Adrenal gland (tissue), 12 donors: ENCODE data around the gene BTBD7. TPM values are rescaled to one million over a fixed set of nuclear protein-coding genes. Genes with fewer than 3 reads are reported as not detected.

ENCODE experiments used
- DNase-seq, 7 donors: peaks; one replicate each; pipeline ENCODE4 v3.0.0-alpha.2; 2019 to 2020
- H3K27ac ChIP-seq, 5 donors: fragments of 200-600 bp; sonication (generic) in 4 of 5; 1 replicate in 3 of 5; 2 replicates in 2 of 5; pipeline versions ENCODE4 v1.5.1 to v1.8.0; 2016 to 2020; ENCODE audit warnings: mild to moderate bottlenecking in 1 of 5
- H3K27me3 ChIP-seq: fragments of 200-600 bp; 2 replicates; pipeline ENCODE4 v1.8.0; 2021
- H3K36me3 ChIP-seq, 2 donors: fragments of 200-600 bp; replicated peaks in 1 of 2; 1 replicate in 1 of 2; 2 replicates in 1 of 2; pipeline versions ENCODE4 v1.5.1 to v1.8.0; 2018 to 2022
- H3K4me1 ChIP-seq, 2 donors: fragments of 200-600 bp; replicated peaks in 1 of 2; 1 replicate in 1 of 2; 2 replicates in 1 of 2; pipeline versions ENCODE4 v1.5.1 to v1.8.0; 2018 to 2021
- H3K4me3 ChIP-seq, 4 donors: fragments of 200-600 bp; sonication (generic) in 3 of 4; one replicate each; pipeline ENCODE4 v1.5.1; 2016 to 2018
- H3K9me3 ChIP-seq, 3 donors: fragments of 200-600 bp; sonication (generic) in 1 of 3; replicated peaks in 1 of 3; 1 replicate in 2 of 3; 2 replicates in 1 of 3; pipeline versions ENCODE4 v1.5.1 to v1.8.0; 2016 to 2021
- POLR2A ChIP-seq, 2 donors: fragments of 450-650 bp; IDR thresholded peaks; one replicate each; pipeline ENCODE4 v1.6.1; 2017; ENCODE audit warnings: antibody characterized with exemption in 2 of 2, mild to moderate bottlenecking in 2 of 2, moderate library complexity in 1 of 2
- WGBS, 4 donors: extraction: QIAGEN DNeasy Blood & Tissue Kit in 2 of 4; methylation state at CpG; one replicate each; pipeline versions ENCODE4 v1.1.5 to v1.1.7; 2013 to 2017; 5-methylcytosine and 5-hydroxymethylcytosine counted together
- intact Hi-C, 2 donors: fragments of 100-400 bp; cut with DNase I; formaldehyde crosslinking; loops; one replicate each; pipeline versions ENCODE4 v1.14.1 to v1.15.0; 2022 to 2023
- polyA plus RNA-seq, 3 donors: library from polyadenylated mRNA; stranded (reverse); fragments of 200-250 nt in 2 of 3; fragments of 350-450 nt in 1 of 3; fragmentation: Illumina TruSeq in 1 of 3; extraction: RNeasy Lipid Tissue Mini Kit (QIAGEN cat#74804) in 1 of 3; gene quantifications; one replicate each; pipeline ENCODE4 v1.2.3, GENCODE V29; 2013 to 2014
- total RNA-seq, 9 donors: library from RNA; depleted of rRNA in 4 of 9; stranded (reverse); fragments of >200 nt in 4 of 9; fragments of 120-200 nt in 1 of 9; fragmentation: NEBNext Ultra II Directional in 1 of 9; extraction: Animal tissue kit (Norgen Biotek cat#: 25700) in 1 of 9; gene quantifications; one replicate each; pipeline versions ENCODE4 v1.1.0 to v1.2.4, GENCODE V29; 2013 to 2023
- TF ChIP-seq, protein P1 (sequence below), 6 experiments: fragments of 450-650 bp in 4 of 6; fragments of 200-600 bp in 2 of 6; sonication (generic) in 1 of 6; IDR thresholded peaks; 1 replicate in 5 of 6; 2 replicates in 1 of 6; pipeline versions ENCODE4 v1.5.1 to v1.8.0; 2016 to 2021; ENCODE audit warnings: antibody characterized with exemption in 6 of 6, mild to moderate bottlenecking in 2 of 6, moderate library complexity in 1 of 6
- donor health status: healthy with polysubstance abuse.
- donor health status: Bipolar disorder and iron deficiency.
- donor health status: DM: yes; HTN: yes; CAD: no.
- donor health status: DM: no; HTN: no; CAD: no.
- donor health status: DM: no; HTN: no; CAD: no.
- donor health status: DM: yes; HTN: yes; CAD: no.

The BTBD7 gene
- total and polyA plus RNA-seq, 12 donors = 7.4 to 41.0 (median 17.4) TPM

DNA sequence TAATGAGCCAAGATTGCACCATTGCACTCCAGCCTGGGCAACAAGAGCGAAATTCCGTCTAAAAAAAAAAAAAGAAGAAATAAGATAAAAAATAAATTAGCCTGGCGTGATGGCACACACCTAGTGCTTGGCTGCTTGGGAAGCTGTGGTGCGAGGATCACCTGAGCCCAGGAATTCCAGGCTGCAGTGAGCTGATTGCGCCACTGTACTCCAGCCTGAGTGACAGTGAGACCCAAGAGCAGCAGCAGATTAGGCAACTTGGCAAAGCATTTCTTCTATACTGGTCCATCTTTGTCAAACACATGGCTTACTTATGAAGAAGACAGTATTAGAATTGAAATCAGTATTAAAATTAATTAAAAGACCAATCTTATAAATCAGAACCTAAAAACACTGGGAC, 132.3 kb downstream of the BTBD7 start:
- intact Hi-C loops = no loop called here
- no peaks in the 10 kb centered on the region for H3K4me1 ChIP-seq
- no peak for DNase-seq
- no peak overlapping the region for H3K27ac ChIP-seq
- H3K4me3 ChIP-seq = no peak overlapping the region
- WGBS, 4 donors = 91 to 97% (median 95%) methylated on average over 5 of the region's 5 CpGs
- H3K27me3 ChIP-seq = no peaks in the 10 kb centered on the region
- H3K36me3 ChIP-seq = no peaks in the 10 kb centered on the region
- no peak for TF ChIP-seq POLR2A (IDR thresholded peaks at IDR 0.05)
- TF ChIP-seq, protein P1, sequence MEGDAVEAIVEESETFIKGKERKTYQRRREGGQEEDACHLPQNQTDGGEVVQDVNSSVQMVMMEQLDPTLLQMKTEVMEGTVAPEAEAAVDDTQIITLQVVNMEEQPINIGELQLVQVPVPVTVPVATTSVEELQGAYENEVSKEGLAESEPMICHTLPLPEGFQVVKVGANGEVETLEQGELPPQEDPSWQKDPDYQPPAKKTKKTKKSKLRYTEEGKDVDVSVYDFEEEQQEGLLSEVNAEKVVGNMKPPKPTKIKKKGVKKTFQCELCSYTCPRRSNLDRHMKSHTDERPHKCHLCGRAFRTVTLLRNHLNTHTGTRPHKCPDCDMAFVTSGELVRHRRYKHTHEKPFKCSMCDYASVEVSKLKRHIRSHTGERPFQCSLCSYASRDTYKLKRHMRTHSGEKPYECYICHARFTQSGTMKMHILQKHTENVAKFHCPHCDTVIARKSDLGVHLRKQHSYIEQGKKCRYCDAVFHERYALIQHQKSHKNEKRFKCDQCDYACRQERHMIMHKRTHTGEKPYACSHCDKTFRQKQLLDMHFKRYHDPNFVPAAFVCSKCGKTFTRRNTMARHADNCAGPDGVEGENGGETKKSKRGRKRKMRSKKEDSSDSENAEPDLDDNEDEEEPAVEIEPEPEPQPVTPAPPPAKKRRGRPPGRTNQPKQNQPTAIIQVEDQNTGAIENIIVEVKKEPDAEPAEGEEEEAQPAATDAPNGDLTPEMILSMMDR (IDR thresholded peaks at IDR 0.05) = no peak
- no peaks in the 10 kb centered on the region for H3K9me3 ChIP-seq

DNA sequence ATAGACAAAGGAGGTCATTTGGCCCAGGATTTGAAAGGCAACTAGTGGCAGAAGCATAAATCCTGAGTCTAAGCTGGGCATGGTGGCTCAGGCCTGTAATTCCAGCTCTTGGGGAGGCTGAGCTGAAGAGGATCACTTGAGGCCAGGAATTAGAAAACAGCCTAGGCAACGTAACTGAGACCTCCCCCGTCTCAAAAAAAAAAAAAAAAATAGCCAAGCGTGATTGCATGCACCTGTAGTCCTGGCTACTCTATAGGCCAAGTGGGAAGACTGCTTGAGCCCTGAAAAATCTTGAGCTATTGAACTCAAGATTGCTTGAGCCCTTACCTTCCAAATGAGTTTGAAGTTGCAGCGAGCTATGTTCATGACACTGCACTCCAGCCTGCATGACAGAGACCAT, 133.8 kb downstream of the BTBD7 start:
- DNase-seq = no peak
- TF ChIP-seq POLR2A (IDR thresholded peaks at IDR 0.05) = no peak
- TF ChIP-seq, protein P1 (IDR thresholded peaks at IDR 0.05) = no peak
- intact Hi-C loops = no loop called here
- H3K9me3 ChIP-seq = no peaks in the 10 kb centered on the region
- no peak overlapping the region for H3K27ac ChIP-seq
- H3K36me3 ChIP-seq = no peaks in the 10 kb centered on the region
- 75 to 97% (median 94%) methylated on average over 4 of the region's 4 CpGs for WGBS, 4 donors
- no peaks in the 10 kb centered on the region for H3K27me3 ChIP-seq
- no peak overlapping the region for H3K4me3 ChIP-seq
- no peaks in the 10 kb centered on the region for H3K4me1 ChIP-seq

DNA sequence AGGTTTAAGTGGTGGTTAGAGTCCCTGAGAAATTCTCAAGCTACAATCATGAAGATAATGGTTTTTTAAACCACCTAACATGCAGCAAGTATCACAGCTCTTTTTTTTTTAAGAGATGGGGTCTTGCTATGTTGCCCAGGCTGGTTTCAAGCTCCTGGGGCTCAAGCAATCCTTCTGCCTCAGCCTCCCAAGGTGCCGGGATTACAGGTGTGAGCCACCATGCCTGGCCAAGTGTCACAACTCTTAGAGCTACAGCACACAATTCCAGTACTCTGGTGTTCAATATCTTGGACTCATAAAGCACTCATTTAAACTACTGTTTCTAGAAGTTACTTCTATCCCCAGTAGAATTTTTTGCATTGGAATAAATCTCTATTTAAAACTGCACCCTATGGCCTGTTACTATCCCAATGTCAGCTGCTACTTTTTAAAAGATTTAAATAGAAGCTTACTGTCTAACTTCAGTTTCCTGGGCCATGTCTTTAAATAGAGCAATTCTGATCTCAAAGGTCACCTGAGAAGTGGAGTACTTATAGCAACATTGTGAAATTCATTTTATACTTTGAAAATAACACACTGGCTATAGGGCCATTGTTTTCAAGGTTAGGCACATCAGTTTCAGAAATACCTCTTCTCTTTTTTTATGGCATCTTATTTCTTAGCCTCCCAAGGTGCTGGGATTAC, 137.4 kb downstream of the BTBD7 start:
- no peak for TF ChIP-seq POLR2A (IDR thresholded peaks at IDR 0.05)
- TF ChIP-seq, protein P1 (IDR thresholded peaks at IDR 0.05) = no peak

More for the DNA sequence above, 137.4 kb downstream of the BTBD7 start:
- Histone ChIP-seq H3K36me3 (no peaks in the 10 kb centered on the region), H3K27me3 (no peaks in the 10 kb centered on the region), H3K4me3 (no peak overlapping the region), H3K4me1 (no peaks in the 10 kb centered on the region), H3K27ac (no peak overlapping the region), H3K9me3 (no peaks in the 10 kb centered on the region)
- WGBS, 4 donors = 88 to 100% (median 94%) methylated on average over 1 of the region's 1 CpG
- intact Hi-C loops = no loop called here
- DNase-seq = no peak

Other genes starting within 250 kb of the BTBD7 start
- 100 to 1,000 TPM in 1 of 9 donors, 10 to 100 TPM in 8; 28.1 to 182 (median 50.1) TPM for gene ITPK1, start 217.1 kb downstream of the BTBD7 start, total RNA-seq
- gene ITPK1, start 217.1 kb downstream of the BTBD7 start, polyA plus RNA-seq = 100 to 1,000 TPM in 1 of 3 donors, 10 to 100 TPM in 2; 31.9 to 148 (median 40.2) TPM
- gene MOAP1, start 148.1 kb downstream of the BTBD7 start, total RNA-seq = 10 to 100 TPM; 29.0 to 72.5 (median 40.9) TPM
- gene MOAP1, start 148.1 kb downstream of the BTBD7 start, polyA plus RNA-seq = 10 to 100 TPM; 12.7 to 55.6 (median 13.8) TPM
- gene LYSET, start 147.7 kb downstream of the BTBD7 start, total RNA-seq = 10 to 100 TPM; 17.2 to 37.9 (median 22.2) TPM
- gene LYSET, start 147.7 kb downstream of the BTBD7 start, polyA plus RNA-seq = 10 to 100 TPM; 12.0 to 32.9 (median 22.7) TPM
- gene GON7, start 126.0 kb downstream of the BTBD7 start, total RNA-seq = 10 to 100 TPM in 8 of 9 donors, 1 to 10 TPM in 1; 9.4 to 26.0 (median 18.6) TPM
- 10 to 100 TPM; 13.3 to 34.9 (median 16.9) TPM for gene GON7, start 126.0 kb downstream of the BTBD7 start, polyA plus RNA-seq
- 10 to 100 TPM; 13.2 to 32.9 (median 18.0) TPM for gene UBR7, start 125.8 kb downstream of the BTBD7 start, total RNA-seq
- 10 to 100 TPM in 1 of 3 donors, 1 to 10 TPM in 2; 7.8 to 26.5 (median 9.3) TPM for gene UBR7, start 125.8 kb downstream of the BTBD7 start, polyA plus RNA-seq
- gene COX8C, start 14.1 kb upstream of the BTBD7 start, total RNA-seq = not detected
- not detected for gene COX8C, start 14.1 kb upstream of the BTBD7 start, polyA plus RNA-seq
- gene UNC79, start 97.9 kb upstream of the BTBD7 start, total RNA-seq = 1 to 10 TPM in 4 of 9 donors, under 1 TPM in 5; 0.09 to 4.2 (median 0.69) TPM
- gene UNC79, start 97.9 kb upstream of the BTBD7 start, polyA plus RNA-seq = 1 to 10 TPM; 1.0 to 4.3 (median 2.7) TPM